Measurements from ENCODE around the gene UBTD2. TPM values are rescaled to one million over a fixed set of nuclear protein-coding genes. Genes with fewer than 3 reads are reported as not detected.

The UBTD2 gene
- total RNA-seq, 2 experiments from 2014 or later = 7.9 to 8.3 TPM

- Mint-ChIP-seq H3K9me3 (peaks cover under 1% of the 10 kb centered on the region), H3K27me3 (no peaks in the 10 kb centered on the region), H3K4me1 (ENCODE audit: low read depth) (no peaks in the 10 kb centered on the region), H3K4me3 (no peak overlapping the region), H3K27ac (no peak overlapping the region), H3K36me3 (ENCODE audit: low read depth) (no peaks in the 10 kb centered on the region)
- TF ChIP-seq, protein P1, sequence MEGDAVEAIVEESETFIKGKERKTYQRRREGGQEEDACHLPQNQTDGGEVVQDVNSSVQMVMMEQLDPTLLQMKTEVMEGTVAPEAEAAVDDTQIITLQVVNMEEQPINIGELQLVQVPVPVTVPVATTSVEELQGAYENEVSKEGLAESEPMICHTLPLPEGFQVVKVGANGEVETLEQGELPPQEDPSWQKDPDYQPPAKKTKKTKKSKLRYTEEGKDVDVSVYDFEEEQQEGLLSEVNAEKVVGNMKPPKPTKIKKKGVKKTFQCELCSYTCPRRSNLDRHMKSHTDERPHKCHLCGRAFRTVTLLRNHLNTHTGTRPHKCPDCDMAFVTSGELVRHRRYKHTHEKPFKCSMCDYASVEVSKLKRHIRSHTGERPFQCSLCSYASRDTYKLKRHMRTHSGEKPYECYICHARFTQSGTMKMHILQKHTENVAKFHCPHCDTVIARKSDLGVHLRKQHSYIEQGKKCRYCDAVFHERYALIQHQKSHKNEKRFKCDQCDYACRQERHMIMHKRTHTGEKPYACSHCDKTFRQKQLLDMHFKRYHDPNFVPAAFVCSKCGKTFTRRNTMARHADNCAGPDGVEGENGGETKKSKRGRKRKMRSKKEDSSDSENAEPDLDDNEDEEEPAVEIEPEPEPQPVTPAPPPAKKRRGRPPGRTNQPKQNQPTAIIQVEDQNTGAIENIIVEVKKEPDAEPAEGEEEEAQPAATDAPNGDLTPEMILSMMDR (IDR thresholded peaks at IDR 0.05) = no peak
- ATAC-seq (no peak), DNase-seq (no peak)
- intact Hi-C loops (cut with micrococcal nuclease) = no loop called here
- CTCF ChIA-PET = no interaction called here
- POLR2A ChIA-PET = interaction anchor here (0.9 kb wide), 1 partner anchor 146 kb away, joined by 3 read pairs; no protein-coding TSS in a partner anchor
These were observed 27.5 kb upstream of the UBTD2 start for GRCh38 chr5:172311026-172311425.

DNA sequence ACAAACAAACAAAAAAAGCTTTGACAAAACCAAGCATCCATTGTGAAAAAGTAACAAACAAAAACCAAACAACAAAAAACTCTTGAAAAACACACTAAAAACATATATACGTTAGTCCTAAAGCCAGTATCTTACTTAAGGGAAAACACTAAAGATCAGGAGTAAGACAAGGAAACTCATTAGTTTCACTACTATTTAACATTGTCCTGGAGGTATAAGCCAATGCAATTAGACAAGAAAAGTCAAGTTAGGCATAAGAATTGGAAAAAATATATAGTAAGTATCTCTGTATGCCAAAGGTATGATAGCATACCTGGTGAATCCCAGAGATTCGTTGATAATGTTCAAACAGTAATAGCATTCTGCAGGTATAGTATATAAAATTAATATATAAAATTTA, 21.8 kb upstream of the UBTD2 start:
- no peak for DNase-seq

DNA sequence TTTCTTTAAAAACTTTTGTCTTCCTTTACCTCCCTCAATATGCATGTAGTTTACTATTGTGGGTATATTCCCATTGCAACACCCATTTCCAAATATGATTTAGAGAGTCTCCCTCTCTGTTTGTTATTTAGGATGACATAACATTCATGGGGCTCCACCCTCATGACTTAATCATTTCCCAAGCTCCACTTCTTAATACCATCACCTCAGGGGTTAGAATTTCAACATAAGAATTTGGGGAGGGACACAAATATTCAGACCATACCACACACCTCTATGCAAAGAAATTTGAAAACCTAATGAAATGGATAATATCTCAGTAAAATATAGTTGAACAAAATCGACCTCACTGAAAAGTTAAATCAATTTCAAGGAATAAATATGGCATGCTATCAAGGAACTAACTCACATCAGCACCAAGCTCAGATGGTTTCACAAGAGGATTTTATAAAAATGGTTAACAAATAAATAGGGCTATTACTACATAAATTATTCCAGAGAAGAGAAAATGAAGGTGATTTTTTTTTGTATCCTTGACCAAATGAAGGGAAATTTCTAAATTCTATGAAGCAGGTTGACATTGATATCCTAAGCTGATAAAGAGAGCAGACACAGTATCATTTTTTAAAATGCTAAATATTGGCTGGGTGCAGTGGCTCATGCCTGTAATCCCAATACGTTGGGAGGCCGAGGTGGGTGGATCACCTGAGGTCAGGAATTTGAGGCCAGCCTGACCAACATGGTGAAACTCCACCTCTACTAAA, 20.2 kb upstream of the UBTD2 start:
- Mint-ChIP-seq H3K4me1 (ENCODE audit: low read depth) (no peaks in the 10 kb centered on the region), H3K36me3 (ENCODE audit: low read depth) (peaks cover 3% of the 10 kb centered on the region), H3K27ac (no peak overlapping the region), H3K9me3 (peaks cover 2% of the 10 kb centered on the region), H3K27me3 (peaks cover 3% of the 10 kb centered on the region), H3K4me3 (no peak overlapping the region)
- ChIA-PET CTCF (interaction anchor here (3.3 kb wide), 1 partner anchor 9 kb away, joined by 21 read pairs; no protein-coding TSS in a partner anchor), POLR2A (interaction anchor here (0.6 kb wide), 1 partner anchor 44 kb away, joined by 3 read pairs; no protein-coding TSS in a partner anchor)
- DNase-seq (no peak), ATAC-seq (no peak)
- intact Hi-C loops (cut with micrococcal nuclease) = no loop called here
- TF ChIP-seq, protein P1 (IDR thresholded peaks at IDR 0.05) = no peak

More for the DNA sequence above, 21.8 kb upstream of the UBTD2 start:
- ChIA-PET CTCF (no interaction called here), POLR2A (no interaction called here)
- TF ChIP-seq, protein P1 (IDR thresholded peaks at IDR 0.05) = no peak
- H3K36me3 Mint-ChIP-seq (ENCODE audit: low read depth) = peaks cover 3% of the 10 kb centered on the region
- H3K4me1 Mint-ChIP-seq (ENCODE audit: low read depth) = no peaks in the 10 kb centered on the region
- ATAC-seq = no peak
- no peak overlapping the region for H3K4me3 Mint-ChIP-seq
- no peak overlapping the region for H3K27ac Mint-ChIP-seq
- H3K9me3 Mint-ChIP-seq = peaks cover 2% of the 10 kb centered on the region
- intact Hi-C loops (cut with micrococcal nuclease) = no loop called here
- peaks cover 3% of the 10 kb centered on the region for H3K27me3 Mint-ChIP-seq

GRCh38 chr5:172303162-172303561, 19.6 kb upstream of the UBTD2 start:
- no peak for DNase-seq
- POLR2A ChIA-PET = no interaction called here
- intact Hi-C loops (cut with micrococcal nuclease) = no loop called here
- no peaks in the 10 kb centered on the region for H3K4me1 Mint-ChIP-seq (ENCODE audit: low read depth)
- H3K36me3 Mint-ChIP-seq (ENCODE audit: low read depth) = peaks cover 3% of the 10 kb centered on the region
- H3K27ac Mint-ChIP-seq = no peak overlapping the region
- CTCF ChIA-PET = interaction anchor here (3.3 kb wide), 1 partner anchor 9 kb away, joined by 21 read pairs; no protein-coding TSS in a partner anchor
- no peak overlapping the region for H3K4me3 Mint-ChIP-seq
- ATAC-seq = no peak
- H3K9me3 Mint-ChIP-seq = peaks cover 2% of the 10 kb centered on the region
- TF ChIP-seq, protein P1 (IDR thresholded peaks at IDR 0.05) = no peak
- peaks cover 3% of the 10 kb centered on the region for H3K27me3 Mint-ChIP-seq

DNA sequence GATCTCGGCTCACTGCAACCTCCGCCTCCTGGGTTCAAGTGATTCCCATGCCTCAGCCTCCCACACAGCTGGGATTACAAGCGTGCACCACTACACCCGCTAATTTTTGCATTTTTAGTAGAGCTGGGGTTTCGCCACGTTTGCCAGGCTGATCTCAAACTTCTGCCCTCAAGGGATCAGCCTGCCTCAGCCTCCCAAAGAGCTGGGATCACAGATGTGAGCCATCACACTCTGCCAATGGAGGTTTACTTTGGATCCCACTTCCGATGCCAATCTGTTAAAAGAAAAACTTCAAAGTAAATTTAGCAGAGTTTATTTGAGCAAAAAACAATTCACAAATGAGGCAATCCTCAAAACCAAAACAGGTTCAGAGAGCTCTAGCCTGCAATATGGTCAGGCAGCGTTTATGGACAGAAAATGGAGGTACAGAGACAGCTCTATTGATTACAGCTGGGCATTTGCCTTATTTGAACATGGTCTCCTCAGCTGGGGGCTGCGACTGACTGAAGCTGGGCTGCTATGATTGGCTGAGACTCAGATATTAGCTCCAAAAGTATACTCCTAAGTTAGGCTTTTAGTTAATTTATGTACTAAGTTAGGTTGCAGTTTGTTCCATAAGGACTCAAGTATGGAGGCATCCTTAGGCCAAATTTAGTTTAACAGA, 18.6 kb upstream of the UBTD2 start:
- ATAC-seq (no peak), DNase-seq (no peak)
- no peaks in the 10 kb centered on the region for H3K4me1 Mint-ChIP-seq (ENCODE audit: low read depth)
- CTCF ChIA-PET = interaction anchor here (3.3 kb wide), 1 partner anchor 8 kb away, joined by 21 read pairs; no protein-coding TSS in a partner anchor
- intact Hi-C loops (cut with micrococcal nuclease) = no loop called here
- peaks cover 3% of the 10 kb centered on the region for H3K27me3 Mint-ChIP-seq
- TF ChIP-seq, protein P1 (IDR thresholded peaks at IDR 0.05) = no peak
- H3K4me3 Mint-ChIP-seq = no peak overlapping the region
- H3K36me3 Mint-ChIP-seq (ENCODE audit: low read depth) = peaks cover 3% of the 10 kb centered on the region
- peaks cover 2% of the 10 kb centered on the region for H3K9me3 Mint-ChIP-seq
- POLR2A ChIA-PET = interaction anchor here (0.6 kb wide), 1 partner anchor 481 kb away, joined by 3 read pairs; no protein-coding TSS in a partner anchor
- H3K27ac Mint-ChIP-seq = no peak overlapping the region
